ENCODE data around the gene CCBE1. TPM values are rescaled to one million over a fixed set of nuclear protein-coding genes. Genes with fewer than 3 reads are reported as not detected.

The CCBE1 gene
- total RNA-seq, 1 experiment from 2014 or later: 0.09 TPM

- ChIA-PET CTCF (no interaction called here), POLR2A (no interaction called here)
- TF ChIP-seq CTCF (IDR thresholded peaks at IDR 0.05; ENCODE audit: insufficient read depth in 1 of 2, low read depth in 1 of 2, low read length in 1 of 2, severe bottlenecking in 1 of 2, unreplicated experiment in 1 of 2): no peak
- Mint-ChIP-seq H3K4me3 (ENCODE audit: unreplicated experiment) (no peak overlapping the region), H3K27ac (ENCODE audit: unreplicated experiment) (no peak overlapping the region), H3K27me3 (ENCODE audit: insufficient read depth, unreplicated experiment) (no peaks in the 10 kb centered on the region), H3K4me1 (ENCODE audit: low read depth, unreplicated experiment) (no peaks in the 10 kb centered on the region), H3K36me3 (ENCODE audit: insufficient read depth, unreplicated experiment) (no peaks in the 10 kb centered on the region), H3K9me3 (ENCODE audit: unreplicated experiment) (no peaks in the 10 kb centered on the region)
- peak in 1 of 2 experiments; percentile 2 for DNase-seq
- Histone ChIP-seq H3K4me1 (no peaks in the 10 kb centered on the region), H3K36me3 (ENCODE audit: control insufficient read depth, insufficient read depth, low read length) (no peaks in the 10 kb centered on the region), H3K9me3 (no peaks in the 10 kb centered on the region), H3K27me3 (replicated peaks; ENCODE audit: control insufficient read depth, insufficient read depth, low read length) (no peaks in the 10 kb centered on the region), H3K4me3 (ENCODE audit: low read depth, low read length) (no peak overlapping the region)
- intact Hi-C loops (cut with micrococcal nuclease; ENCODE audit: unreplicated experiment): no loop called here
- BruUV-seq (replicated peaks): no TSS peak
Observed at GRCh38 chr18:59484561-59485328, 212.5 kb downstream of the CCBE1 start.

GRCh38 chr18:59484131-59484530 is 213.1 kb downstream of the CCBE1 start:
- Histone ChIP-seq H3K27me3 (replicated peaks; ENCODE audit: control insufficient read depth, insufficient read depth, low read length) (no peaks in the 10 kb centered on the region), H3K4me3 (ENCODE audit: low read depth, low read length) (no peak overlapping the region), H3K4me1 (no peaks in the 10 kb centered on the region), H3K36me3 (ENCODE audit: control insufficient read depth, insufficient read depth, low read length) (no peaks in the 10 kb centered on the region), H3K9me3 (no peaks in the 10 kb centered on the region)
- no peaks in the 10 kb centered on the region for H3K27me3 Mint-ChIP-seq (ENCODE audit: insufficient read depth, unreplicated experiment)
- no peak overlapping the region for H3K4me3 Mint-ChIP-seq (ENCODE audit: unreplicated experiment)
- no peak for DNase-seq
- no peaks in the 10 kb centered on the region for H3K4me1 Mint-ChIP-seq (ENCODE audit: low read depth, unreplicated experiment)
- intact Hi-C loops (cut with micrococcal nuclease; ENCODE audit: unreplicated experiment): no loop called here
- no peaks in the 10 kb centered on the region for H3K9me3 Mint-ChIP-seq (ENCODE audit: unreplicated experiment)
- H3K36me3 Mint-ChIP-seq (ENCODE audit: insufficient read depth, unreplicated experiment): no peaks in the 10 kb centered on the region
- ChIA-PET POLR2A (no interaction called here), CTCF (no interaction called here)
- BruUV-seq (replicated peaks): no TSS peak
- TF ChIP-seq CTCF (IDR thresholded peaks at IDR 0.05; ENCODE audit: insufficient read depth in 1 of 2, low read depth in 1 of 2, low read length in 1 of 2, severe bottlenecking in 1 of 2, unreplicated experiment in 1 of 2): no peak
- no peak overlapping the region for H3K27ac Mint-ChIP-seq (ENCODE audit: unreplicated experiment)

- Mint-ChIP-seq H3K36me3 (ENCODE audit: insufficient read depth, unreplicated experiment) (no peaks in the 10 kb centered on the region), H3K27me3 (ENCODE audit: insufficient read depth, unreplicated experiment) (no peaks in the 10 kb centered on the region), H3K4me3 (ENCODE audit: unreplicated experiment) (no peak overlapping the region), H3K9me3 (ENCODE audit: unreplicated experiment) (no peaks in the 10 kb centered on the region), H3K4me1 (ENCODE audit: low read depth, unreplicated experiment) (no peaks in the 10 kb centered on the region), H3K27ac (ENCODE audit: unreplicated experiment) (no peak overlapping the region)
- no peak for TF ChIP-seq CTCF (IDR thresholded peaks at IDR 0.05; ENCODE audit: insufficient read depth in 1 of 2, low read depth in 1 of 2, low read length in 1 of 2, severe bottlenecking in 1 of 2, unreplicated experiment in 1 of 2)
- ChIA-PET CTCF (no interaction called here), POLR2A (no interaction called here)
- Histone ChIP-seq H3K9me3 (no peaks in the 10 kb centered on the region), H3K4me3 (ENCODE audit: low read depth, low read length) (no peak overlapping the region), H3K4me1 (no peaks in the 10 kb centered on the region), H3K27me3 (replicated peaks; ENCODE audit: control insufficient read depth, insufficient read depth, low read length) (no peaks in the 10 kb centered on the region), H3K36me3 (ENCODE audit: control insufficient read depth, insufficient read depth, low read length) (no peaks in the 10 kb centered on the region)
- no TSS peak for BruUV-seq (replicated peaks)
- DNase-seq: no peak
- intact Hi-C loops (cut with micrococcal nuclease; ENCODE audit: unreplicated experiment): no loop called here
Observed at GRCh38 chr18:59481436-59481835, 215.8 kb downstream of the CCBE1 start.
